Vagina (tissue), 2 donors: ENCODE results near the gene TNS3. TPM values are rescaled to one million over a fixed set of nuclear protein-coding genes. Genes with fewer than 3 reads are reported as not detected.

ENCODE experiments used
- DNase-seq, 2 donors: peaks; one replicate each; pipeline ENCODE4 v3.0.0-alpha.2; 2017; ENCODE audit errors: extremely low spot score in 2 of 2
- H3K27ac ChIP-seq: fragments of 200-600 bp; sonication (generic); one replicate; pipeline ENCODE4 v1.5.1; 2019
- H3K27me3 ChIP-seq: fragments of 200-600 bp; sonication (generic); one replicate; pipeline ENCODE4 v1.5.1; 2019
- H3K36me3 ChIP-seq, 2 donors: fragments of 200-600 bp; sonication (generic); one replicate each; pipeline ENCODE4 v1.5.1; 2017 to 2019
- H3K4me1 ChIP-seq: fragments of 200-600 bp; sonication (generic); one replicate; pipeline ENCODE4 v1.5.1; 2019
- H3K4me3 ChIP-seq, 2 donors: fragments of 200-600 bp; sonication (generic); 1 replicate in 1 of 2; 2 replicates in 1 of 2; pipeline ENCODE4 v1.5.1; 2016 to 2019
- H3K9me3 ChIP-seq: fragments of 200-600 bp; sonication (generic); one replicate; pipeline ENCODE4 v1.5.1; 2019
- CTCF ChIP-seq, 3 experiments: fragments of 450-650 bp in 2 of 3; fragments of 200-600 bp in 1 of 3; sonication (generic) in 1 of 3; IDR thresholded peaks; one replicate each; pipeline ENCODE4 v1.5.1; 2017 to 2019; ENCODE audit warnings: antibody characterized with exemption in 3 of 3, mild to moderate bottlenecking in 2 of 3, moderate library complexity in 2 of 3
- POLR2A ChIP-seq, 2 donors: fragments of 450-650 bp; IDR thresholded peaks; one replicate each; pipeline ENCODE4 v1.6.1; 2017; ENCODE audit warnings: antibody characterized with exemption in 2 of 2, mild to moderate bottlenecking in 2 of 2, moderate library complexity in 2 of 2
- POLR2AphosphoS5 ChIP-seq, 2 donors: sonication (generic); formaldehyde crosslinking; IDR thresholded peaks; one replicate each; pipeline ENCODE4 v1.9.0; 2017; ENCODE audit warnings: antibody characterized with exemption in 2 of 2, mild to moderate bottlenecking in 2 of 2, low read depth in 1 of 2; ENCODE audit not compliant: insufficient read depth in 1 of 2
- intact Hi-C: fragments of 100-400 bp; cut with DNase I; formaldehyde crosslinking; loops from one replicate; pipeline ENCODE4 v1.15.1; 2023
- total RNA-seq: library from RNA; depleted of rRNA; stranded (reverse); fragments of >200 nt; gene quantifications from one replicate; pipeline ENCODE4 v1.2.3, GENCODE V29; 2016

TNS3 gene
- total RNA-seq, 1 donor from 2014 or later, result 36.8 TPM

- intact Hi-C loops, result no loop called here
- TF ChIP-seq POLR2AphosphoS5 (IDR thresholded peaks at IDR 0.05; ENCODE audit: insufficient read depth in 1 of 2, low read depth in 1 of 2) (no peak), CTCF (IDR thresholded peaks at IDR 0.05) (no peak), POLR2A (IDR thresholded peaks at IDR 0.05) (no peak)
- no peaks in the 10 kb centered on the region for H3K27me3 ChIP-seq
- no peaks in the 10 kb centered on the region for H3K36me3 ChIP-seq
- no peak overlapping the region for H3K4me3 ChIP-seq
- H3K27ac ChIP-seq, result no peak overlapping the region
- H3K9me3 ChIP-seq, result no peaks in the 10 kb centered on the region
- no peaks in the 10 kb centered on the region for H3K4me1 ChIP-seq
- no peak for DNase-seq
Measured at GRCh38 chr7:47357863-47358262, 224.0 kb downstream of the TNS3 start.

GRCh38 chr7:47357361-47357760 lies 224.6 kb downstream of the TNS3 start:
- Histone ChIP-seq H3K27me3 (no peaks in the 10 kb centered on the region), H3K27ac (no peak overlapping the region), H3K4me3 (no peak overlapping the region), H3K36me3 (no peaks in the 10 kb centered on the region), H3K9me3 (no peaks in the 10 kb centered on the region), H3K4me1 (no peaks in the 10 kb centered on the region)
- no peak for DNase-seq
- intact Hi-C loops, result no loop called here
- TF ChIP-seq CTCF (IDR thresholded peaks at IDR 0.05) (no peak), POLR2AphosphoS5 (IDR thresholded peaks at IDR 0.05; ENCODE audit: insufficient read depth in 1 of 2, low read depth in 1 of 2) (no peak), POLR2A (IDR thresholded peaks at IDR 0.05) (no peak)

- DNase-seq, result no peak
- Histone ChIP-seq H3K27ac (no peak overlapping the region), H3K36me3 (no peaks in the 10 kb centered on the region), H3K27me3 (no peaks in the 10 kb centered on the region), H3K4me1 (no peaks in the 10 kb centered on the region), H3K9me3 (no peaks in the 10 kb centered on the region), H3K4me3 (no peak overlapping the region)
- TF ChIP-seq CTCF (IDR thresholded peaks at IDR 0.05), result no peak
- no peak for TF ChIP-seq POLR2A (IDR thresholded peaks at IDR 0.05)
- TF ChIP-seq POLR2AphosphoS5 (IDR thresholded peaks at IDR 0.05; ENCODE audit: insufficient read depth in 1 of 2, low read depth in 1 of 2), result no peak
- intact Hi-C loops, result no loop called here
Measured at GRCh38 chr7:47356261-47356660, 225.7 kb downstream of the TNS3 start.

- Histone ChIP-seq H3K4me1 (no peaks in the 10 kb centered on the region), H3K4me3 (no peak overlapping the region), H3K36me3 (no peaks in the 10 kb centered on the region), H3K27ac (no peak overlapping the region), H3K9me3 (no peaks in the 10 kb centered on the region), H3K27me3 (no peaks in the 10 kb centered on the region)
- intact Hi-C loops, result no loop called here
- no peak for DNase-seq
- TF ChIP-seq POLR2A (IDR thresholded peaks at IDR 0.05) (no peak), POLR2AphosphoS5 (IDR thresholded peaks at IDR 0.05; ENCODE audit: insufficient read depth in 1 of 2, low read depth in 1 of 2) (no peak), CTCF (IDR thresholded peaks at IDR 0.05) (no peak)
Measured at GRCh38 chr7:47355684-47356083, 226.2 kb downstream of the TNS3 start.

- Histone ChIP-seq H3K9me3 (no peaks in the 10 kb centered on the region), H3K4me1 (no peaks in the 10 kb centered on the region), H3K36me3 (no peaks in the 10 kb centered on the region), H3K4me3 (no peak overlapping the region), H3K27ac (no peak overlapping the region), H3K27me3 (no peaks in the 10 kb centered on the region)
- TF ChIP-seq POLR2AphosphoS5 (IDR thresholded peaks at IDR 0.05; ENCODE audit: insufficient read depth in 1 of 2, low read depth in 1 of 2) (no peak), POLR2A (IDR thresholded peaks at IDR 0.05) (no peak), CTCF (IDR thresholded peaks at IDR 0.05) (no peak)
- no peak for DNase-seq
- intact Hi-C loops, result no loop called here
Measured at GRCh38 chr7:47354831-47355541, 226.9 kb downstream of the TNS3 start.
